Osteoblast (primary cell): ENCODE measurements around the gene TRIM37. TPM values are rescaled to one million over a fixed set of nuclear protein-coding genes. Genes with fewer than 3 reads are reported as not detected.
A peak's percentile ranks its signal among the peaks of the same experiment; 100 is the strongest.

Experiments used
- DNase-seq: peaks from one replicate; pipeline ENCODE4 v3.0.0; 2011; ENCODE audit warnings: low spot score, mixed read lengths; ENCODE audit not compliant: insufficient read length; ENCODE audit errors: missing footprints
- H2AFZ ChIP-seq: 2 replicates; pipeline ENCODE4 v1.6.0; 2011; ENCODE audit warnings: mild to moderate bottlenecking, low read length
- H3K27ac ChIP-seq: 2 replicates; pipeline ENCODE4 v1.5.1; 2011; ENCODE audit warnings: mild to moderate bottlenecking, low read depth, low read length, moderate library complexity
- H3K27me3 ChIP-seq: 2 replicates; pipeline ENCODE4 v1.6.0; 2012; ENCODE audit warnings: mild to moderate bottlenecking, control low read depth, inconsistent platforms, low read length, moderate library complexity; ENCODE audit not compliant: insufficient read depth
- H3K36me3 ChIP-seq: 2 replicates; pipeline ENCODE4 v1.5.1; 2011; ENCODE audit warnings: mild to moderate bottlenecking, low read length, control low read depth, moderate library complexity; ENCODE audit not compliant: insufficient read depth
- H3K4me1 ChIP-seq: 2 replicates; pipeline ENCODE4 v1.5.1; 2011; ENCODE audit warnings: mild to moderate bottlenecking, low read length, control low read depth, moderate library complexity; ENCODE audit not compliant: insufficient read depth
- H3K4me2 ChIP-seq: 2 replicates; pipeline ENCODE4 v1.6.0; 2011; ENCODE audit warnings: mild to moderate bottlenecking, low read length; ENCODE audit not compliant: insufficient read depth
- H3K4me3 ChIP-seq: fragments of 200-600 bp; sonication (generic); 3 replicates; pipeline ENCODE4 v1.5.1; 2012; ENCODE audit warnings: mild to moderate bottlenecking, low read length, inconsistent platforms; ENCODE audit not compliant: insufficient read depth
- H3K79me2 ChIP-seq: 2 replicates; pipeline ENCODE4 v1.6.0; 2012; ENCODE audit warnings: mild to moderate bottlenecking, low read length, control low read depth, inconsistent platforms; ENCODE audit not compliant: insufficient read depth
- H3K9me3 ChIP-seq: 2 replicates; pipeline ENCODE4 v1.5.1; 2011; ENCODE audit warnings: low read depth, low read length, control low read depth
- H4K20me1 ChIP-seq: 2 replicates; pipeline ENCODE4 v1.6.0; 2012; ENCODE audit warnings: mild to moderate bottlenecking, low read length, control low read depth; ENCODE audit not compliant: insufficient read depth
- total RNA-seq: library from RNA; depleted of rRNA; stranded (reverse); fragments of >200 nt; gene quantifications from 2 replicates; pipeline ENCODE4 v1.2.3, GENCODE V29; 2012
- TF ChIP-seq, protein P1 (sequence below): IDR thresholded peaks from 2 replicates; pipeline ENCODE4 v1.5.1; 2011; ENCODE audit warnings: mild to moderate bottlenecking, low read depth, low read length, moderate library complexity; ENCODE audit errors: extremely low read depth

Gene TRIM37
- total RNA-seq, 1 donor = 40.5 TPM

DNA sequence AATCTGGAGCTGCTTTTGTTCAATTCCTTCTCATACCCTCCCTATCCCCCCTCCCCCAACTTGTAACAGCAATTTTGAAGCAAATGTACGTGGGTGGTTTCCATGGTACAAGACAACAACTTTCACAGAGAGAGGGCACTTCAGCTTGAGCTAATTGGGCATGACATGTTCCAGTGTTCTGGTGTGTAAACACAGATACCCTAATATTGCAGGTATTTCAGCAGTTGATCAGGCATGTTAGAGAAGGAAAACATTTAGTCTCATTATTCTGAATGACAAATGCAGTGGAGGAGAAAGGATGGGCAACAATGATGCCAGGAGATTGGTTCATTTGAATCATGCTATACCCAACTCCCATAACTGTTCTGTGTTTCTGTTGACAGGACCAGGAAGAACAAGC, 137.5 kb downstream of the TRIM37 start:
- Histone ChIP-seq H3K4me2 (peak overlapping the region; percentile 83), H2AFZ (peak overlapping the region; percentile 86), H3K27ac (peak overlapping the region; percentile 36), H3K36me3 (no peaks in the 10 kb centered on the region), H3K27me3 (no peaks in the 10 kb centered on the region), H3K4me3 (no peak overlapping the region), H4K20me1 (no peaks in the 10 kb centered on the region), H3K79me2 (no peaks in the 10 kb centered on the region), H3K9me3 (no peaks in the 10 kb centered on the region), H3K4me1 (peaks cover 21% of the 10 kb centered on the region)
- DNase-seq = no peak
- TF ChIP-seq, protein P1, sequence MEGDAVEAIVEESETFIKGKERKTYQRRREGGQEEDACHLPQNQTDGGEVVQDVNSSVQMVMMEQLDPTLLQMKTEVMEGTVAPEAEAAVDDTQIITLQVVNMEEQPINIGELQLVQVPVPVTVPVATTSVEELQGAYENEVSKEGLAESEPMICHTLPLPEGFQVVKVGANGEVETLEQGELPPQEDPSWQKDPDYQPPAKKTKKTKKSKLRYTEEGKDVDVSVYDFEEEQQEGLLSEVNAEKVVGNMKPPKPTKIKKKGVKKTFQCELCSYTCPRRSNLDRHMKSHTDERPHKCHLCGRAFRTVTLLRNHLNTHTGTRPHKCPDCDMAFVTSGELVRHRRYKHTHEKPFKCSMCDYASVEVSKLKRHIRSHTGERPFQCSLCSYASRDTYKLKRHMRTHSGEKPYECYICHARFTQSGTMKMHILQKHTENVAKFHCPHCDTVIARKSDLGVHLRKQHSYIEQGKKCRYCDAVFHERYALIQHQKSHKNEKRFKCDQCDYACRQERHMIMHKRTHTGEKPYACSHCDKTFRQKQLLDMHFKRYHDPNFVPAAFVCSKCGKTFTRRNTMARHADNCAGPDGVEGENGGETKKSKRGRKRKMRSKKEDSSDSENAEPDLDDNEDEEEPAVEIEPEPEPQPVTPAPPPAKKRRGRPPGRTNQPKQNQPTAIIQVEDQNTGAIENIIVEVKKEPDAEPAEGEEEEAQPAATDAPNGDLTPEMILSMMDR = no peak

DNA sequence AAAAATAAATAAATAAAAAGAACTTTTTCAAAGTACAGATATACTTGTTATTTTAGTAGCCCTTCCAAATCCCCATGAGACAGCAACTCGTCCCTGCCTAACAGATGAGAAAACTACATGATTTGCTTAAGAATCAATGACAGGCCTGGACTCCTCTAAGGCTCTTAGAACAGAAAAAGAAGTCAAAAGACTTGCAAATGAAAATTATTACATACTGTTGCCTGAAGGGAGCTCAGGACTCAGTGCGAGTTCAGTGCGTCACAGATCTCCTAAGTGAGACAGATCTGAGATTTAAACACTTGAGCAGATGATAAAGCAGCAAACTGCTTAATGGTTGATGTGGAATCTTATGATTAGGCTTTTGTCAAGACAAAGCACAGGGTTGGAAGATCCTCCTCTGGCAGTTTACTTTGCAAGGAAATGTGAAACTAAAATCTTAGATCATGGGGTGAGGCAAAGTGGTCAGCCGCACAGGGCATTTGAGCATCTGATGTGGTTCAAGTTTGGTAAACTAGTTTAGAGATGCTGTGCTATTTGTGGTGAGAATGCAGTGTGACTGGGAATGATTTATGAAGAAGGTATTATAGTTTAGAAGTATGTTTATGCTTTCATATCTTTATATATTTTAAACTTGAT, 138.1 kb downstream of the TRIM37 start:
- peaks cover 21% of the 10 kb centered on the region for H3K4me1 ChIP-seq
- H3K36me3 ChIP-seq = no peaks in the 10 kb centered on the region
- no peaks in the 10 kb centered on the region for H3K79me2 ChIP-seq
- peak overlapping the region; percentile 61 for H3K4me3 ChIP-seq
- H3K27me3 ChIP-seq = no peaks in the 10 kb centered on the region
- TF ChIP-seq, protein P1 = no peak
- H3K4me2 ChIP-seq = peak overlapping the region; percentile 83
- no peak for DNase-seq
- H4K20me1 ChIP-seq = no peaks in the 10 kb centered on the region
- H3K27ac ChIP-seq = peak overlapping the region; percentile 27
- H2AFZ ChIP-seq = peak overlapping the region; percentile 86
- H3K9me3 ChIP-seq = no peaks in the 10 kb centered on the region

DNA sequence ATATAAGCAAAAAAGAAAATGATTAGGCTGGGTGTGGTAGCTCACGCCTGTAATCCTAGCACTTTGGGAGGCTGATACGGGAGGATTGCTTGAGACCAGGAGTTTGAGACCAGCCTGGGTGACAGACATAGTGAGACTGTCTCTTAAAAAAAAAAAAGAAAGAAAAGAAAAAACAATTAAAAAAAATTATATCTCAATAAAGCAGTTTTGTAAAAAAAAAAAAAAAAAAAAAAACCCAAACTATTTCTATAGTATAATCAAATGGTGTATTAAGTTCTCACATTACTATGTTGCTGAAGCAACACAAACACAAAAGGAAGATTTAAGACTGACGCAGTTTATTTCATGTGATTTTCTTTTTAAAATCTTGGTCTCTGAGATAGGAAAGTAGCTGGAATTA, 140.5 kb downstream of the TRIM37 start:
- Histone ChIP-seq H4K20me1 (no peaks in the 10 kb centered on the region), H3K4me1 (peaks cover 21% of the 10 kb centered on the region), H3K36me3 (no peaks in the 10 kb centered on the region), H3K27me3 (no peaks in the 10 kb centered on the region), H3K27ac (no peak overlapping the region), H3K79me2 (no peaks in the 10 kb centered on the region), H3K4me2 (no peak overlapping the region), H2AFZ (no peak overlapping the region), H3K4me3 (no peak overlapping the region), H3K9me3 (no peaks in the 10 kb centered on the region)
- TF ChIP-seq, protein P1 = no peak
- DNase-seq = no peak

DNA sequence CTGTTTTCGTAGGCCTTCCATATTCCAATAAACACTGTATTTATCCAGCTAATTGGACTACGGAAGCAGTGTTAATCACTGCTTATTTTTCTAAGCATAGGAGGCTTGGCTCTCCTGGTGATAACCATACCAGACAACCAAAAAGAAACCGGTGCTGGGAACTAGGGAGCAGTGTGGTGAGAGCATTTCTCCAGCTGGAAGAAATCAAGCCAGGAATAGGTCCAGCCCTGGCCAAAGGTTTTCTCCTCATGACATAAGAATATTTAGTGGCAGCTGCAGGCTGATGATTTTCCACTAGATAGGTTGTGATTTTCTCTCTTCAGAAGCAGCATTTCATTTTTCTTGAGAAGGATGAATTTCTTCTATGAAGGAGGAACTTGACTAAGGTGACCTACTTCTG, 141.5 kb downstream of the TRIM37 start:
- H3K4me2 ChIP-seq = no peak overlapping the region
- no peaks in the 10 kb centered on the region for H3K36me3 ChIP-seq
- peaks cover 15% of the 10 kb centered on the region for H3K4me1 ChIP-seq
- H3K4me3 ChIP-seq = no peak overlapping the region
- no peaks in the 10 kb centered on the region for H3K27me3 ChIP-seq
- DNase-seq = no peak
- H3K27ac ChIP-seq = no peak overlapping the region
- no peaks in the 10 kb centered on the region for H4K20me1 ChIP-seq
- no peaks in the 10 kb centered on the region for H3K79me2 ChIP-seq
- H2AFZ ChIP-seq = peak overlapping the region; percentile 58
- no peaks in the 10 kb centered on the region for H3K9me3 ChIP-seq
- TF ChIP-seq, protein P1 = no peak
